NCI-H2081 (cell line): ENCODE data around the gene PALLD.
A peak's percentile ranks its signal among the peaks of the same experiment; 100 is the strongest.

Experiments used
- DNase-seq, 2 experiments: peaks; one replicate each; lab custom pipeline; 2025; lab: John Stamatoyannopoulos, UW

Gene PALLD

DNA sequence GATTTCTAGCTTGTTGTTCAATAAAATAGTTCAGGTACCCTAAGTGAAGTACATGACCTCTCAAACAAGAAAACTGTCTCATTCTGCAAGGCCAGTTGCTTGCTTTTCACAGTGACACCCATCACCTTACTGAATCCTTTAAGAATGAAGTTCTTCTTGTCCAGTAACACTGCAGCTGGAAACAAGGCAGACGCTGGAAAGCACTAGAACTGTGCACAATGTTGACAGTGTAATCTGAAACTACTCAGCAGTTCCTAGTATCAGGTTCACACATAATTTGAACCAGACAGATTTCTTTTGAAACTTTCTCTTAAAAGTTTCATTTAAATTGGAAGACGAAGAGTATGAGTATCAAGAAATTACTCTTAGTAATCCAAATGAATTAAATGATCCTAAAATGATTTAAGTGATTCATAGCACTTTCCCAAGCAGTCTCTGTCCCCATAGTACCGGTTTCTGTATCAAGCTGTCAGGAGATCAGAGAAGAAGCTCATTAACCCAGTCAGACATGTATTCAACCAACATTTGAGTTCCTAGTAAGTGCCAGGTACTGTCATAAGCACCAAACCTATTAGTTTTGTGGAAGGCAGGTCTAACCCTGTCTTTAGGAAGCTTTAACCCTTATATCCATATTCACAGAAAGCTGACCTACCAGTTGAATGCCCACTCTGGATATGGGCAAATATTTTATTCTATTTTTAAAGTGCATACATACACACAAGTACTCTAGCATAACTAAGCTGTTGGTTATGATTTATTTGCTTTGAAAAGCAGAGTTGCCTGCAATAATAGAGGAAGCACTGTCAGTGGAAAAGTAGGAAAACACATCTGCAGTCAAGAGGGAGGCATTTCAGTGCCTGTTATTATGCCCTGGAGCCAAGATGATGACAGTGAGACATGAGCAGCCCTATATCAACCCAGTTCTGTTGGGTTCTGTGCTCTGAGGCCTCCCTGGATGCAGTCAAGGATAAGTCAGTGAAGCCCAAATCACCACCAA is 63.6 kb downstream of the PALLD start:
- DNase-seq: peak in 1 of 2 experiments; percentile 31

DNA sequence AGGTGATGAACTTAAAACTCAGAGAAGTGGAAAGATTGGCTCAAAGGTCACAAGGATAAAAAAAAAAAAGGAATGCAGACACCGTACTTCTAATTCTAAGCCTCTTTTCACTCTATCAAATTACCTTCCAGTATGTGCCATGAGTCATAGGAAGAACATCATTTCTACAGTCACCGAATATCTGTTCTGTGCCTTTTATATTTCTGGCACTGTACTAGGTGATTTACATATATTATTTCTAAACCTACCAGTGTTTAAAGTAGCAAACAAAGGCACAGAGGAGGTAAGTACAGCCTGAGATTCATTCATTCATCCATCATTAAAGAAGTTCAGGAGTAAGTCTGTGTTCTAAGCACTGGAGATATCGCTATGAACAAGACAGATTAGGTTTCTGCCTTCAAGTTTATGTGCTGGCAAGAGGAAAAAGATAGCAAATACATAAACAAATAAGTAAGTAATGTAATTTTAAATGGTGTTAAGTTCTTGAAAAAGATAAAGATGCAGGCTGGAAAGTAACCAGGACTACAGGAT is 65.3 kb downstream of the PALLD start:
- no peak for DNase-seq

DNA sequence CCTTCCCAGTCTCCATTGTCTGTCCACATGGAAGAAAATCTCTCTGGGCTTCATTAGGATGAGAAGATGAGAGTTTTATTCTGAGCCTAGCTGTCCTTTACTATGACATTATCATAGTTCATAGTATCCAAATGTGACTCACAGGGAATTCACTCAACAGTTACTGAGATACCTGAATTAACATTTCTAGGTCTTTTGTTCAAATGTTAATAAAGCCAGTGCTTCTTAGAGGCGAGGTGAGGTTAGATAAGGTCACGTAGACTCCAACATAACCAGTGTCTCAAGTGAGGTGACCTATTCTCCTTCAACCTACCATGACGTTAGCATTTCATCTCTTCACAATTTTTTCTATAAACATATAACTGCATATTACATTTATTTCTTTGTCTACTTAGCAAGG is 67.2 kb downstream of the PALLD start:
- no peak for DNase-seq

- no peak for DNase-seq
These were observed 68.3 kb downstream of the PALLD start for GRCh38 chr4:168565130-168565529.

DNA sequence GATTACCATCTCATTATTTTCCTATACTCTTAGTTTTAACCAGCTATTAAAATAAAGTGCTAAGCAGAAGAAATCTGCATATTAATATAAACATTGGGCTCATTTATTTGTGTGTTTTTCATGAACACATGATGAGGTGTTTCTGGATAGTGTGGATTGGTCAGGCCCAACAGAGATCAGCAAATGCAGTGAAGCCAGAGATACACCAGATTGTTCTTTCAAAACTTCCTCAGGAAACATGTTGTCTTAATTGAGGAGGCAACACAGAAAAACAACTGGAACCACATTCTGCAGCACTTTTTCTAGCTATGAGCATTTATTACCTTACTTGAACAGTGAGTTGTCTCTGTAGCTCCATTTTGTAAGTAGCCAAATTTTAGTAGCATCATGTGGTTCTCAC is 69.9 kb downstream of the PALLD start:
- DNase-seq: no peak

DNA sequence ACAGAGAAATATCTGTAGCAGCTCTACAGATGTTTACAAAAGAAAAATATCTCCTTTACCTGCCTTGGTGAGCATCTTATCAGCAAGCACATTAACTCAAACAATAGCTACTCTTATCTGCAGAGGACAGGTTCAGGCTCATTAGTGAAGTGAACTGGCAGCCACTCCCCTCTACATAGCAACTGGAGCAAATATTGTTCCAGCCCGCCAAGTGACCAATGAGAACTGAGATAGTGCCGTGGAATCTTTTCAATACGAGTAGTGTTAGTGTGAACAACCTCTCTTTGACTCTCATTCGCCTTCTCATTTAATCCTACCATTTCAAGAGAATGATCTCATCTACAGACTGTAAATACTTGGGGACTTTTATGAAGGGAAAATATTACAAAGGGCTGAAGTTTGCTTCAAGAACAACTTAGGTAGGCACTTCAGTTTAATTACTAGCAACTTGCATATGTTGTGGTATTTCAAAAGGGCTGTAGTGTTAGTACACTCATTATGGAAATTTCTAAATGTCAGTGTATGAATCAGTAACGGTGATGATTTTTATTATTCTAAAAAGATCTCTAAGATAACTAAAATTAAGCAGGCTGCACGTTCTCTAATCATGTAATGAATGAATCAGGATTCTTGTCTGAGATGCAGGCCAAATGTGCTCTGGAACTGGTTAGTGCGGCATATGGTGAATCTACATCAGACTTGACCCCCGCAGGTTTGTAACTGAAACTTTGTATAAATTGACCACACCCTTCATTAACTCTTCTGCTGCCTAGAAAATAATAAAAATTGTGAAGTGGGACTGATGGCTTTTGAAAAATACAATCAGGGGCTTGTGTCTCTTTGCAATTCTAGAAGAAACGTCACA is 72.4 kb downstream of the PALLD start:
- no peak for DNase-seq

DNA sequence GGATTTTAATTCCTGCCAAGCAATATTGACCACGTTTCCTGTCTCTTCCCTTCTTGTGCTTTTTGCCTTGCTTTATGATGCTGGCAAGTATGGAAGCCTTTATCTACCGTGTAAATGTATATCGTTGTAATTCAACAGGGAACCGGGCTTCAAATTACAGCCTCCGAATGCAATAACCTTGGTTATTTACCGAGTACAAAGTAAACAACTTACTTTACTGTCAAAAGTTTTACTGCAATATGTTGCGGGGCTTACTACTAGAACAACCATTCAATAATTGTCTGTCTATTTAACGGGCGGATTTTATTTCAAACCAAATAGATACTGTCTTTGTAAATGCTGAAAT is 73.1 kb downstream of the PALLD start:
- peak in 1 of 2 experiments; percentile 30 for DNase-seq

GRCh38 chr4:168570466-168570865 is 73.6 kb downstream of the PALLD start:
- no peak for DNase-seq

DNA sequence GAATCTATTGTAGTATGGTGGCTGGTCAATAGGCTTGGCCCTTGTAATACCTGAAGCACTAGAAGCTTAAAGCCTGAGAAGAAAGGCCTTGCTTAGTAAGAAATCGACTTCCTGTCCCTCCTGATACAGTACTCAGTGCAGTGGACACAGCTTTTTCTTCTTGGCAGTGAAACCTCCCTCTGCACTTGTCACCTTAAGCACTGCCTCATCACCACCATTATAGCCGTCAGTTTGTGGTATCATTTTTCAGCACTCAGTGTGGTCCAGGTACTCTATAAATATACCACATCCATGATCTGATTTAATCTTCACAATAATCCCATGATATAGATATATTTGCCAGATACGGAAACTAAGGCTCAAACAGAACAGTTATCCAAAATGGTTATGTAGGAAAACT is 75.2 kb downstream of the PALLD start:
- no peak for DNase-seq

GRCh38 chr4:168573870-168574269 is 77.0 kb downstream of the PALLD start:
- DNase-seq: no peak

DNA sequence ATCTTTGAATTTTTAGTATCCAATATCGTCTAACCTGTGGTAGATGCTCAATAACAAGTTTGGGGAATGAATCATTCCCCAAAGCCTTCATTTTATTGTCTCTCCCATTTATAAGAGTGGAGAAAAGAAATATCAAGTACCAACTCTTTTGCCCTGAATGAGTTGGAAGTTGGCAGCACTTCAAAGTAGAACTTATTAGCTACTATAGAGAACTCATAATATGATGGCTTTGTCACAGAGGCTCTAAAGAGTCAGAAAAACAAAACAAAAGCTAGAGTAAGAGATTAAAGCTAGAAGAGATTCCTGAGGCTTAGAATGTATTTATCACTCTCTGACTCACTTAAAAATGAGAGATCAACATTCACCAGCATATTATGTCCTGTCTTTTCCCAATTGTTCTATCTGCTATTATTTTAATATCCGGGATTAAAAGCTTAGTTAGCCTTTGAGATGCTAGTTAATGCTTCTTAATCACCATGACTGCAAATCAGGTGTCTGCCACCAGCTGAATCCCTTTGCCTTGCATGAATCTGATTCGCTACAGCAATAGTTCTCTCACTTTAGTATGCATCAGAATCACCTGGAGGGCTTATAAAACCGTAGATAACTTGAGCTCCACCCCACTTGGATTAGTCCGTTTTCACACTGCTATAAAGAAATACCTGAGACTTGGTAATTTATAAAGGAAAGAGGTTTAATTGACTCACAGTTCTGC is 77.9 kb downstream of the PALLD start:
- DNase-seq: no peak

DNA sequence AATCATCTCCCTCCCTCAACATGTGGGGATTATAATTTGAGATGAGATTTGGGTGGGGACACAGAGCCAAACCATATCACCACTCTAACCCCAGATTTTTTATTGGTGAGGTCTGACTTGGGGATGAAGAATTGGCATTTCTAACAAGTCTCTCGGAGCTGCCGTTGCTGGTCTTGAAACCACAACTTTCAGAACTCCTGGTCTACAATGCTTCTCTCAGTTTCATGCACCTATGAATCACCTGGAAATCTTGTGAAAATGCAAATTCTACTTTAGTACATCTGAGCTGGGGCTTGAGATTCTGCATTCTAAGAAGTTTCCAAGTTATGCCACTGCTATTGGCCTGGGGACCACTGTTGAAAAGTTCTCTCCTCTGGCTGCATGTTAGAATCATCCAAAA is 78.6 kb downstream of the PALLD start:
- no peak for DNase-seq

DNA sequence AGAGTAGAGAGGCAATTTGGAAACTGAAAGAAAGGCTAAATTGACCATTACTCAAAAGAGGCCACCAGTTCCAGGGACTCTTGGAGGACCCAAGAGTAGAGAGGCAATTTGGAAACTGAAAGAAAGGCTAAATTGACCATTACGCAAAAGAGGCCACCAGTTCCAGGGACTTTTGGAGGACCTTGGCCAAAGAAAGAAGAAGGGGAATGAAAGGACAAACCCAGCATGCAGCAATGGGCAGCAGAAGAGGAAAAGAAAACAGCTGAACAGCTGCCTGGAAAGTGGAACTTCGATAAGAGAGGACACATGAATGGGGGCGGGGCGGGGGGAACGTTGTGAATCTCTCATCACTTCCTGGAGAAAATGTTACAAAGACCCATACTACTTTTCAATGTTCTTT is 80.8 kb downstream of the PALLD start:
- no peak for DNase-seq

- no peak for DNase-seq
These were observed 83.4 kb downstream of the PALLD start for GRCh38 chr4:168580228-168580627.

DNA sequence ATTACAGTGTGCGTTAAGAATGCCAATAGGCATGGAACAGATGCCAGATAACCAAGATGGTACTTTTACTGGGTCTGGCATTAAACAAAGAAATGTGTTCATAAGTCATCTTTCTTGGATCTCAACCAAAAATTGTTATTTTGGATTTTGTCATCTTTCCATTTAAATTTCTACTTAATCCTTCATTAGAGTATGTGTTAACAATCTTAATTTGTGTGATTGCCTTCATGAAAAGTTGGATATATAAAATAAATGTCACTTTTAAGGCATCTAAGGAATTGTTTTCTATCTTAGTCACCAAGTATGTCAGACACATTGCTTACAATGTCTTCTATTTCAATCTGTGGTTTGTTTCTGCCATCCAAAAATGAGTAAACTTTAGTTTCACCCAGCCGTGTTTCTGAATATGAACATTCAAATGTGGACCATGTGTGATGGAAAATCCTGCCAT is 87.5 kb downstream of the PALLD start:
- no peak for DNase-seq

- peak; percentile 30 to 54 for DNase-seq
These were observed 88.6 kb downstream of the PALLD start for GRCh38 chr4:168585168-168586091.

GRCh38 chr4:168586926-168587325 is 90.1 kb downstream of the PALLD start:
- no peak for DNase-seq

GRCh38 chr4:168587411-168588125 is 90.7 kb downstream of the PALLD start:
- DNase-seq: no peak

- no peak for DNase-seq
These were observed 92.2 kb downstream of the PALLD start for GRCh38 chr4:168588916-168589531.

DNA sequence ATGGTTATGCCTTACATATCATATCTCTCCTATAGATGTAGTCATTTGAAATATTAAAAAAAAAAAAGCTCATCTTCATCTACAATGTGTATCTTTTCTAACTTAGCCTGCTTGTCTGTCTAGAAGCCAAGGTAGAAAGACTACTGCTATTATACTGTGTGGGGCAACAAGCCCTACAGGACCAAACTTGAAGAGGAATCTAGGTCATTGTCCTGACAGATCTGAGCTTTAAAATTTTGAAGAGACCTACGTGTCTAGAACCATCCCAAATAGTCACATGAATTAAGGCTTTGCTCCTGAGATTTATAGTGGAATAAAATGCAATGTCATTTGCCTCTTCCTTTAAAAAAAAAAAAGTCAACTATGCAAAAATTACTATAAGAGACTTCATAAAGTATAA is 95.8 kb downstream of the PALLD start:
- no peak for DNase-seq
